GM04503 (cell line): ENCODE data around the gene PIGN.
A peak's percentile ranks its signal among the peaks of the same experiment; 100 is the strongest.

Experiments
- DNase-seq: peaks from one replicate; pipeline ENCODE4 v3.0.0-alpha.2; 2012; ENCODE audit warnings: low read depth

The PIGN gene

DNA sequence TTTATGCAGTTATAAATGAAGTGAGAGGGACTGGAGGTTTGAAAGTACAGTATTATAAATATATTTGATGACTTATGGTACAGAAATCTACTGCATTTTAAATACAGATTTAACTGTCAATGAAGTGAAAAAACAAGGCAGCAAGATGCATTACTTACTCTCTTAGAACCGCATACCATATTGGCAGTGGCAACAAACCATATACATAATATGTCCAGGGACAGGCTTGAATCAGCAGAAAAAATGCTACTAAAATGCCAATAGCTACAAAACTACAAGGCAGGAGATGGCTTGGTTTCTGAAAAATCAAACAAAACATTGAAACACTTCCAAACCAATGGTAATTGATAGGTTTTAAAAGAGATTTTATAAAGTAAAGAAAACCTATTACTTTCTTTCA is 77.2 kb downstream of the PIGN start:
- DNase-seq, result no peak

DNA sequence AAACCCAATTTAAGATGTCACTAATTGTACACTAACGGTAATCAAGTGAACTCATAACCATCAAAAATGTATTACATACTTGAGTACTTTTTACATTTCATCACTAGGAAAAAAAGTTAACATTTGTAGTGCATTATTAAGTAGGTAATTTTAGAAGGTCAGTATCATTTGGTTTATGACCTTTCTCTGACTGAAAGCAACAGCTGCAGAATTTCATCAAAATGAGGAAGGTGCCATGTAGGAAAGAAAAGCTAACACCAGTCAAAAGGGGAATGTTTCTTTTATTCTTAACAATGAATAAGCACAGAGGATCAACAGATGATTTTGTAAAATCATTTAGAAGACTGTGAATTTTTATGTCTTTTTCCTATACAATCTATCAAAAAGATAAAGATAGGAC is 79.0 kb downstream of the PIGN start:
- no peak for DNase-seq

DNA sequence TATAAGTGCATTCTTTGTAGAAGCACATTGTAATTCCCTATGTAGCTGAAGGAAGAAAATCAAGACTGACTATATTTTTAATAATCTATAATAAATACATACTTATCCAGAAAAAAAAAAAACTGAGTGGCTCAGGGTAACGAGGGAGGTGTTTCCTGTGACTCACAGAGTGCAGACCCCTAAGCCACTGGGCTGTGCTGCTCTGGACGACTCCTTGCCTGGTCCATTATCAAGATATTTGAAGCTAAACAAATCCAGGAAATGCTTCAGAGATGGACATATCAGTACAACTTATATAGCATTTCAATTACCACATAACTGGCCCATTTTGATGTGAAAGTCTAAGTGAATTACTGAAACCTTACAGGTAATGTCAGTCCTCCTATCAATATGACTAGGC is 80.6 kb downstream of the PIGN start:
- DNase-seq, result no peak

DNA sequence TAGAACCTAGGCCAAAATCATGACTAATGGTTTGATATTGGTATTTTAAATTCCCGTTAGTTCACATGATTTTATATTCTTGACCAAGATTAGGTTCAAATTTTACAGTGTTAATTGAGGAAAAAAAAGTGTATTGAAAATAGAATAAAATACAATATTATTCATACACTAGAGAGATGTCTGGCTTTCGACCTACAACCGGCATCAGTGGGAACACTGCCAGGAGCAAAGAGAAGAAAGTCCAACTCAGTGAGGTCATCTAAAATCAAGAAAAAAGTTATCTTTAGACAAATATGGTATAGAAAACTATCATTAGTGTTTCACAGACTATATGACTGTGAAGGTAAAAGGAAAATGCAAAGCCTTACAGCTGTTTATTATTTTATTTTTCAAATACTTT is 81.5 kb downstream of the PIGN start:
- DNase-seq, result no peak

DNA sequence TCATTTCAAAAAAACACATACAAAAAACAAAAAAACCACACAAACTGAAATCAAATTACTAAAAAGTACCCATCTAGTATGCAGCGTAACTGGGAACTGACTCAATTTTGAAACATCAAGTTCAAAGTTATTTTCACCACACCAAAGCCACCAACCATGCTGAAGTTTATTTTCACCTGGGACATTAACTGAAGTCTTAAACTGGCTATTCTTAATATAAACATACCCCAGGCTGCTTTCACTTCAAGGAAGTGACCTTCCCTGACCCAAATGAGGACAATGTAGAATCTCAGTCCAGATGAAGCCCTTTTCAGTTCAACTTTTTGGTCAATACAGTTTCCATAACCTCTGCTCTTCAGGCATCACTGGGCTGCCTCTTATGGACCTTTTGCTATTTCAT is 84.6 kb downstream of the PIGN start:
- no peak for DNase-seq

DNA sequence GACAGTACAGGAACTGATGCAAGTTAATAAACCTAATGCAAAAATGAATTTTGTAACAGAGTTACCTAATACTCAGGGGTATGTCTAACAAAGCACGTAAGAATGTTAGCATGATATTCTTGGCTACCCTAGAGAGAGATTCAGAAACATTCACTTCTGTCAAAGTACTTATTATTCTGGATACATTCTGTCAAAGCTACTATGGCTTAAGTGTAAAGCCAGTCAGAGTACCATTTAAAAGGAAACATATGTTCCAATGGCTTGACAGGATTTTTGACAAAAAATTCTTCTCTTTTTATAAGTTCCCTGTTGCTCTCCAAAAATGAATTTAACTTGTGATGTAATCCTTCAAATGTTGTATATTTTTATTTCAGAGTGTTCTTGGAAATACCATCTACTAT is 85.5 kb downstream of the PIGN start:
- DNase-seq, result peak; percentile 7

DNA sequence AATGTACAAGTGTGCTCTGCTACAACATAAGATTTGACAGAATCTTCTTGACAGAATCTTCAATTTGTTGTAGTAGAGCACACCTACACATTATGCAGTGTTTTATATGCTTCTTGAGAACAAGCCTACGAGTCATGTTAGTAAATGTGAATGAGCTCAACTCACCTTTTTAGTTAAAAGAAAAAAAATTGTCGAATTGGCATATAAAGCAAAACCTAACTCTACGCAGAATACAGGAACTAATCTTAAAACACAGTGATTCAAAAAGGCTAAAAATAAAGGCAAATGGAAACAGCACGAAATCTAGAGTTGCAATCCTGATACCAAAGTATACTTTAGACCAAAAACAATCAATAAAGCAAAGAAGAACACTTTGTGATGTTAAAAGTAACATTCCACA is 87.9 kb downstream of the PIGN start:
- DNase-seq, result no peak

DNA sequence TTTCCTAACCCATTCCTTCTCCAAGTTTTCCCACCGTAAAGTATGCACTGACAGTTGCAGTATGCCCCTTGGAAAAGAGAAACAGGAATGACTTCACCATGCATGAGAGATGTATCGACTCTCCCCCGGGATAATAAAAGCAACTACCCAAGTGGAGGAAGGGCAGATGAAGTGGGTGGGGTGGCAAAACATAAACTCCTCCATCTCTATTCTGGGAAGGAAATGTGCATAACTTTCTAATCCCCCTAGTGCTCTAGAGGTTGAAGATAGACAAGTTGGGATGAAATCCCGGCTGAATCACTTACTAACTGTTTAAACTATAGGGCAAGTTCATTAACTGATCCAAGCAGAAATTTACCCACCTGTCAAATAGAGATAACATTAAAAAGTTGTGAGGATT is 89.2 kb downstream of the PIGN start:
- DNase-seq, result no peak

DNA sequence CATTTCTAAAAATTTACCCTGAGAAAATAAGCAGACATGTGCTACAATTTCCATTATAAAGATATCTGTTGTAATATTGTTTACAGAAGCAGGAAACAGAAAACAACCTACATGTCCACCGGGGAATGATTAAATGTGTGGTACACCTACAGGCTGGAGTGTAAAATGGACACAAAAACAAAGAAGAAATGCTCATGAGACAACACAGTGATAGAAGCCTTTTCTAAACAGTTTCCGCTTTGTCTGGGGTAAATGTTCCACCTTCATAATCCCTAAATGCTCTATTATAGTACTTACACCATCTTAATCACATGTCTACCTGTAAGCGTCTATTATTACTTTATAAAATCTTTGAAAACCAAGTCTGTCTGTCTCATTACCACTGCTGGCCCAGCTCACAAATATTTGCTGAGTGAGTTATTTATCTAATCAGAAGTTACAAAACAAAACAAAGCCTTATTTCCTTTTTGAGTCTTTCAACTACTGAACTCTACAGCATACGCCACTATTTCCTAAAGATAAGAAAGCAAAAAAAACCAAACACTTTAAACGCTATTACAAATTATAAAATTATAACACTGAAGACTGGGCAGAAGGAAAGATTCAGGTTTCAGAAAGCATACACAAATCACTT is 95.3 kb downstream of the PIGN start:
- DNase-seq, result no peak

DNA sequence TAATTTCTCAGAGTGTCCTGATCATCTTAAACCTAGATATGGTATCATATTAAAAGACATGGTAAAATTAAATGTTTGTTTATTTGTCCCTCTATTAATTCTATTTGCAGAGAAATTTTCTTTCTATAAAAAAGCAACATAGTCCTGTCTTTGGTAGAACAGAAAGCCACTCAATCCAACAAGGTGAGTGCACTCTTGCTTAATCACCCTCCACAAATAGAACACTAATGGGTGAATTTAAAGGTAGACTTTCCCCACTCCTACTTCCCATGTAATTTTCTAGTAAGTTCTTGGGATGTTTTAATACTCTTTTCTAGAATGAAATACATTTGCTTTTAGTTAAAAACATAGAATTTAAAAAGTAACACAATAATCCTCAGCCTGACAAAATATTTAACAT is 97.7 kb downstream of the PIGN start:
- DNase-seq, result no peak

DNA sequence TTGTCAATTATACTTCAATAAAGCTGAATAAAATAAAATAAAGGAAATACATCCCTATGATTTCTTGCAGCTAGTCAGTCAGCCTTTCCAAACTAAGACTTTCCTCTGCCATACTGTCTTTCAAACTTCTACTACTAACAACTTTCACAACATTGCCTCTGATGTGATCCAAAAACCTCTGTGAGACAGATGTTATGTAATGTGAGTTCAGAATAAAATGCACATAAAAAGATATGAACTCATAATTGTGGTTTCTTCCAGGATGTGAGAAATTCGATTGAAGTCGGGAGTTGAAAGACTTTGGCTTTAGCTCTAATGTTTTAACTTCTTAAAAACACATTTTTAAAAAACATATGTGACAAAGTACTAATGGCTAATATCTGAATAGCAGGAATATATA is 98.7 kb downstream of the PIGN start:
- no peak for DNase-seq

DNA sequence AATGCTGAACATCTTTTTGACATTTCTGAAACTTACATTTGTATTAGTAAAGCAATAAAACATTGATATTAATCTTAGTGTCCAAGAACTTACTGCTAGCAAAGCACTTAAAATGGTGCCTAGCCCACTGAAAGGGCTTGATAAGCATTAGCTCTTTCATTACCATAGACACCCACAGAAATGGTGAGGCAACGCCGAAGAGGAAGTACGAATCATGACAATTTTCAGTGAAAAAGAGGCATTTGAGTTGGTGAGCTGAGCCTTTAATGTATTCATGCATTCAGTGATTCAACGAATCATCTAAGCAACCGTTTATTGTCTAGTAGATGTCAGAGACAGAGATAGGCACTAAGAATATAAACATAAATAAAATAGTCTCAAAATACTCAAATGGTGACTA is 101.1 kb downstream of the PIGN start:
- DNase-seq, result no peak

DNA sequence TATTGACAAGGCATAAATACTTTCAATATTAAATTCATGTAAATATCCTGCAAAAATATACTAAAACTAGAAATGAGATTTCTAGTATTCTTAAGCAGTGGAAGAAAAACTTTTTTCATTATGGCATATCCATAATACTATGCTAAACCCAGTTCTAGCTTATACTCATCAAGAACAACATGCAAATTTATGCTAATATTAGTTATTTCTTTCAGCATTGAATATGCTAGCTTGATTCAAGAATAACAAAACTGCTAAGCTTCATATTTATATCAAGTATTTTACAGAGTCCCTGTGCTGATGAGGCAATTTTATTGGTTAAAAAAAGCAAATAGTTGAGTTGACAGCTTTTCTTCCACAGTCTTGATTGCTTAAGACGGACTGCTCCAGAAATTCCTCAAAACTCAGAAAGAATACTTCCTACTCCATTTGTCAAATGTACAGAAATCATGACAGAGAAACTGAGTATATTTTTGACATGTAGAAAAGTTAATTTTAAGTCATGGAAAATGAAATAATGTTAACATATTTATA is 105.0 kb downstream of the PIGN start:
- no peak for DNase-seq

DNA sequence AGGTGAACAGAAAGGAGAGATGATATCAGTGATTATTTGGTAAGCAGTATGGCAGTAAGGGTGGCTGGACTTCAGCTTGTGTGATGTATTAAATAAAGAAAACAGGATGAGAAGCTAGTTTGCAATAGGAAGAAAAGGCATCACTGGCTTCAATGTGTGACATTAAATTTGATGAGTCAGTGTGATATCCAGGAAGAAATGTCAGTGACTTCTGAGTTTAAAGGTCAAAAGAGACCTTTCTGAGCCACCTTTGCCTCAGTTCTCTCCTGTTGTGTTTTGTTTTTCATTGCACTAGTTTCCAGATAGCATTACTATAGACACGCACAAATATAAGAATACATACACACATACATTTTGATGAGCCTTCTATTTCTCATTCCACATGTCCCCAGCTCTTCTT is 105.6 kb downstream of the PIGN start:
- no peak for DNase-seq

DNA sequence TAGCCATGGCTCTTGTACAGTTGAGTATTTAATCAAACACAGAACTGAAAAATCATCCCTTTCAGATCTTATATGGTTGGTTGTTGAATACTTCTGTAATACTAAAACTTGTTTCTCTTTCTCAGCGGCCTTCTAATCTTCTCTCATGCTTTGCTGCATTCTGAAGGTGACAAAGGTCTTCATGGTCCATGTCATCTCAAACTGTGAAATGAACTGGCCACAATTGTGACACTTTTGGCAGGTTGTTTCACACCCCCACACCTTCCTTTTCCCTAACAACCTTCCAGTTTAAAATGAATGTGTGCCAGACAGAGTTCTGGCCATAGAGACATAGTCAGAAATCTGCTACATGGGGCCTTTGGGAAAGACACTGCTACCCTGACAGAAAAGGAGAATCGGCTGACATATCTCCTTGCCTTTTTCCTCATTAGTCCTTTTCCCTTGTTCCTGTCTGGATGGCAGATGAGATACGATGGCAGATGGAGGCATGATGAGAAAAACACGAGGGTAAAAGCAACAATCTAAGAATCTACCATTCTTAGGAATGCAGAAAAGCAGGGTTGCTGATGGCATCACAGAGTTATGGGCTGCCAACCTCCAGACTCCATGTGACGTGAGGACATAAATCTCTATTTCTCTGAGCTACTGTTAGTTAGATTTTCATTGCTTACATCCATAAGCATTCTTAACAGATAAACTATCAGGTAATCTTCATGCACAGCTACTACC is 106.5 kb downstream of the PIGN start:
- DNase-seq, result no peak

DNA sequence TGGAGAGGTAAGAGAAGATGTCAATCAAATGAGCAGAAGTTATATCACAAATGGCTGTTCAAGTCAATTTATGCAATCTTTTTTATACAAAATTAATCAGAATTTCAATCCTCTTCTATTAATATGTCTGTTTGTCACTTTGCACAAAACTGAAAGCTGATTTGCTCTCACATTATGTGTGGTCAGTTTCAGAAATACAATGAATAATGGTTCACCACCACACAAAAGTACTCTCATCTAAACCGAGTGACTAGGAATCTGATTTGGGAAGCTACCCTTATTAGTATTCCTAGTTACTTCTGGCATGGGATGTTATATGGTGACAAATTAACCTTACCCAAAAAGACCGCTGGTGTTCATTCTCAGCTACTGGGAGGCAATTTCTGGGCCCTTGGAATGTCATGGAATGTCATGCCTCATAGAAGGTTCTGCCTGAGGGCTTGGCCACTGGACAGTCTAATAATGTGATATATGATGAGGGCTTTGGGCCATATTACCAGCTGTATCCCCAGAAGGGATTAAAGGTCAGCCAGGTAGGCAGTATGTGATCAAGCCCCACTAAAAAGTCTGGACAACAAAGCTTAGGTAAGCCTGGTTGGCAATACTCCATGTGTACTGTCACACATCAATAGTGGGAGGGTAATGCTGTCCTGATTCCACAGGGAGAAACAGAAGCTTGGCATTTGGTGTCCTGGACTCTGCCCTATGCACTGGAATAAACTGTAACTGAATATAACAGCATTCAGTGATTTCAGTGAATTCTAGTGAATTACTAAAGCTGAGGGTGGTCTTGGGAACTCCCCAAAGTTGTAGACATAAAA is 113.2 kb downstream of the PIGN start:
- DNase-seq, result no peak

DNA sequence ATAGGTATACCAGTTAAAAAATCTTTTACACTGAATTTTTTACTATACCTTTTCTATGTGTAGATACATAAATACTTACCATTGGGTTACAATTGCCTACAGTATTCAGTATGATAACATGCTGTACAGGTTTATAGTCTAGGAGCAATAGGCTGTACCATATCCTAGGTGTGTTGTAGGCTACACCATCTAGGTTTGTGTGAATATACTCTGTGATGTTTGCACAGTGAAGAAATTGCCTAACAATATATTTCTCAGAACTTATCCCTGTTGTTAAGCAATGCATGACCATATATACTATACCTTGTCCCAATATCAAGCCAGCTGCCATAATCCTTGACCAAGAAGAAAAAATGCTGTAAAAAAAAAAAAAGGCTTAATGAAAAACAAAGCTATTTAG is 114.5 kb downstream of the PIGN start:
- no peak for DNase-seq

DNA sequence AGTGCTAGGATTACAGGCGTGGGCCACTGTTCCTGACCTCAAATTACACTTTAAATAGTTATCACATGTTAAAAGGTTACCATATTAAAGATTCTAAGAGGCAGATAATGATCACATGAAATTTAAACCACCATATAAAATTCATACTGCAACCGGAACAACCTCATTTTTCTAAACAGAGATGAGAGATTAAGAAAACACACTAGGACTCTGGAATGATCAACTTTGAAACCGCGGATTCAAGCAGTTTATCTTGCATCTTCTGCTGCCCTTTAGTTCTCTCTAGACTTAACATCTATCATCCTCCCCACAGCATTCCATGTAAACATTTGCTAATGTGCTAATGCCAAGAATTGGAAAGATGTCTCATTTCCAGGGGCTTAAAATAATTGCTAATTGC is 115.8 kb downstream of the PIGN start:
- DNase-seq, result no peak

DNA sequence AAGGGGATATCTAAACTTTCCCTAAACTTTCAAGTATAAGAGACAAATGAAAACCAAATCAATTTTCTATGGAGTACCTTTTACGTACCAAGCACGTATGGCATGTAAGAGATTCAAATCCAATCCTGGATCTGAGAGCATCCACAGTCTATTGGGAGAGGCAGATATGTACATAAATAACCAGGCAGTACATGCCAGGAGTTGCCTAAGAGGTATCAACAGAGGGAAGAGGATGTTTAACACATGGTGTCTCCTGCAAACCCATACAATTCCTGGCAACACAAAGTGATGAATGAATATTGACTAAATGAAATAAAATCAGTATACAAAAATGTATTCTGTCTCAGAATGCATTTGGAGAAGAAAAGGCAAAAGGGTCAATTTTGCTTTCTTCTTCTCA is 116.6 kb downstream of the PIGN start:
- no peak for DNase-seq

DNA sequence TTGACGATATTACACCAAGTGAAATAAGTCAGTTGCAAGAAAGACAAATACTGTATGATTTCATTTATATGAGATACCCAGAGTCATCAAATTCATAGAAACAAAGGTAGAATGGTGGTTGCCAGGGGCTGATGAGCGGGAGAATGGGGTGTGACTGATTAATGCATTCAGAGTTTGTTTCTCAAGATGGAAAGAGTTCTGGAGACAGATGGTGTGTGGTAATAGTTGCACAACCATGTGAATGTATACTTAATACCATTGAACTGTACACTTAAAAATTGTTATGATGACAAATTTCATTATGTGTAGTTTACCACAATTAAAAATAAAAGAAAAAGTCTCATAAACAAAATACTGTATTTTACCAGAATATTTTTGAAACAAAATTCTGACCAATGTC is 117.3 kb downstream of the PIGN start:
- no peak for DNase-seq

DNA sequence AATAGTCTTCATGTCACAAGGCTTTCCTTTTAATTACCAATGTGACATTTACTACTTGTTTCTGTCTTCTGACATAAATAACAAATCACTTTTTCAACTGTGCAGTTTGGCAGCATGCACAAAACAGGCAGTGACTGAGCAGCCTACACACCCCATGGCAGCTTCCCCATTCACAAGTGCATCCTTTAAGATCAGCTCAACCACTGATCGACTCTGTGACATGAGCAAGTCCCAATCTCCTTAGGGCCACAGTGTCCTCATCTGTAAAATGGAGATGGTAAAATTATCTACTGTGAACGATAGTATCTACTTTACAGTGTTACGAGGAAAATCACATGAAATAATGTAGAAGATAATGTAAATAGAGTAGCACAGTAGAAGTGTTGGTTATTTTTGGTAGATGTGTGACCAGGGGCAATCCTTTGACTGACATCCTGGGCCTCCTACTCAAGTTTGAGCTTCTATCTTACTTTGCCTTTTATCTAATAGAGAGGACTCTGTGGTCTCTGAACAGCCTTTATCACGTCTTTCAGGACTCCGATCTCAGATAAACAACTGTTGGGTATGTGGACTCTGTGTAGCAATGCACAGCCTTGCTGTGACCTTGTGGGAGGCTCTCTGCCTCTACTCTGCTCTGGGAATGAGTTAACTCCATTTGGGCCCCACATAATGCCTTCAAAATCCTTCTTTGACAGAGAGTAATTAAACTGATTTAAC is 120.6 kb downstream of the PIGN start:
- DNase-seq, result no peak

DNA sequence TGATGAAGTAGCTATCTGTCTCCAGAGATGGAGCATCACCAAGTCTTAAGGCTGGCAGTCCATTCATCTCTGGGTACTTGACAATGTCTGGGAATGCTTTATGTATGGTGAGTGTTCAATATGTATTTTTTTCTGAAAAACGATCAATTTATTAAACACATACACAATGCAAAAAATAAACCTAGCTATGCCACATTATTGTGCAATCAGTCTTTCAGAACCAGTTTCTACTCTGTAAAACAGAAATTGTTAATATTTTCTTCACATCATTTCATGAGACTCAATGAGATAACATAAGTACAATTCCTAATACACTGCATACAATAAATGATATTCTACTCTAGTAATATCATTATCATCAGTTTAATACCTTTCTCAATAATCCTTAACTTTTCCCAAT is 122.5 kb downstream of the PIGN start:
- DNase-seq, result no peak
